ENCODE measurements around the gene DDOST. TPM values are rescaled to one million over a fixed set of nuclear protein-coding genes. Genes with fewer than 3 reads are reported as not detected.

Gene DDOST
- polyA plus RNA-seq, 3 donors, result 125 to 245 (median 241) TPM

DNA sequence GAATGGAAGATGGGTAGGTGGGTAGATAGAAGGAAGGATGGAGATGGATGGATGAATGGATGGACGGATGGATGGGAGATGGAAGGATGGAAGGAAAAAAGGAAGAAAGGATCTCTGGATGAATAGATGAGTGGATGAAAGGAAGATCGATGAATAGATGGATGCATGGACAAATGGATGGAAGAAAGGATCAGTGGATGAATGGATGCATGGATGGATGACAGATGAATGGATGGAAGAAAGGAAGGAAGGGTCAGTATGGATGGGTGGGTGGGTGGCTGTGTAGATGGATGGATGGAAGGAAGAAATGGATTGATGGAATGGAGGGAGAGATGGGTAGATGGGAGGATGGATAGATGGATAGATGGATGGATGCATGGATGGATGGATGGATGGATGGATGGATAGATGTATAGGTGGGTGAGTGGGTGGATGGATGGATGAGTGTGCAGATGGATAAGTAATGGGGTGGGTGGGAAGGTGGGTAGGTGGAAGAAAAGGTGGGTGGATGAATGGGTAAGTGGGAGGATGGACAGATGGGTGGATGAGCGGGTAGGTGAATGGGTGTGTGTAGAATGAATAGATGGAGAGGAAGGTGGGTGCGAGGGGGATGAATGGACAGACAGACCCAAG is 42.1 kb upstream of the DDOST start:
- H3K36me3 Mint-ChIP-seq, result no peaks in the 10 kb centered on the region
- intact Hi-C loops (cut with micrococcal nuclease), result no loop called here
- no peak overlapping the region for H3K9ac ChIP-seq (ENCODE audit: insufficient read depth, low read length, poor library complexity, severe bottlenecking)
- H3K79me2 ChIP-seq (ENCODE audit: insufficient read depth, low read length), result no peaks in the 10 kb centered on the region
- no peaks in the 10 kb centered on the region for H3K36me3 ChIP-seq (replicated peaks in 1 of 2; ENCODE audit: control insufficient read depth in 1 of 2, insufficient read depth in 2 of 2, low read length in 2 of 2)
- 97% methylated on average over 4 of the region's 4 CpGs for WGBS (ENCODE audit: insufficient coverage)
- no peak overlapping the region for H3K4me3 ChIP-seq (replicated peaks in 1 of 3; ENCODE audit: low read depth in 2 of 3, low read length in 3 of 3)
- no peaks in the 10 kb centered on the region for H3K9me3 ChIP-seq (replicated peaks in 1 of 2; ENCODE audit: control insufficient read depth in 1 of 2, insufficient read depth in 1 of 2, low read length in 2 of 2)
- no peaks in the 10 kb centered on the region for H3K27me3 ChIP-seq (ENCODE audit: control insufficient read depth in 2 of 2, insufficient read depth in 2 of 2, low read length in 2 of 2)
- DNase-seq, result no peak
- H3K9me3 Mint-ChIP-seq, result peaks cover 0 to 2% (median 0%) of the 10 kb centered on the region in 7 donors
- H3K4me1 Mint-ChIP-seq, result no peaks in the 10 kb centered on the region
- TF ChIP-seq, protein P1, sequence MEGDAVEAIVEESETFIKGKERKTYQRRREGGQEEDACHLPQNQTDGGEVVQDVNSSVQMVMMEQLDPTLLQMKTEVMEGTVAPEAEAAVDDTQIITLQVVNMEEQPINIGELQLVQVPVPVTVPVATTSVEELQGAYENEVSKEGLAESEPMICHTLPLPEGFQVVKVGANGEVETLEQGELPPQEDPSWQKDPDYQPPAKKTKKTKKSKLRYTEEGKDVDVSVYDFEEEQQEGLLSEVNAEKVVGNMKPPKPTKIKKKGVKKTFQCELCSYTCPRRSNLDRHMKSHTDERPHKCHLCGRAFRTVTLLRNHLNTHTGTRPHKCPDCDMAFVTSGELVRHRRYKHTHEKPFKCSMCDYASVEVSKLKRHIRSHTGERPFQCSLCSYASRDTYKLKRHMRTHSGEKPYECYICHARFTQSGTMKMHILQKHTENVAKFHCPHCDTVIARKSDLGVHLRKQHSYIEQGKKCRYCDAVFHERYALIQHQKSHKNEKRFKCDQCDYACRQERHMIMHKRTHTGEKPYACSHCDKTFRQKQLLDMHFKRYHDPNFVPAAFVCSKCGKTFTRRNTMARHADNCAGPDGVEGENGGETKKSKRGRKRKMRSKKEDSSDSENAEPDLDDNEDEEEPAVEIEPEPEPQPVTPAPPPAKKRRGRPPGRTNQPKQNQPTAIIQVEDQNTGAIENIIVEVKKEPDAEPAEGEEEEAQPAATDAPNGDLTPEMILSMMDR (IDR thresholded peaks at IDR 0.05), result no peak
- H2AFZ ChIP-seq (ENCODE audit: insufficient read depth, low read depth, low read length, poor library complexity, severe bottlenecking), result no peak overlapping the region
- peaks cover 5 to 11% (median 8%) of the 10 kb centered on the region in 3 donors for H3K27me3 Mint-ChIP-seq (ENCODE audit: low read depth in 3 of 3)
- H3K27ac ChIP-seq (ENCODE audit: low read depth in 1 of 2, low read length in 2 of 2), result no peak overlapping the region
- no peaks in the 10 kb centered on the region for H3K4me1 ChIP-seq (ENCODE audit: control insufficient read depth in 1 of 2, insufficient read depth in 2 of 2, low read length in 2 of 2)
- H3K27ac Mint-ChIP-seq, result no peak overlapping the region
- no peaks in the 10 kb centered on the region for H4K20me1 ChIP-seq (ENCODE audit: insufficient read depth, low read length)
- no peak overlapping the region for H3K4me2 ChIP-seq (replicated peaks; ENCODE audit: extremely low read depth, low read length, poor library complexity, severe bottlenecking)
- H3K4me3 Mint-ChIP-seq, result no peak overlapping the region

DNA sequence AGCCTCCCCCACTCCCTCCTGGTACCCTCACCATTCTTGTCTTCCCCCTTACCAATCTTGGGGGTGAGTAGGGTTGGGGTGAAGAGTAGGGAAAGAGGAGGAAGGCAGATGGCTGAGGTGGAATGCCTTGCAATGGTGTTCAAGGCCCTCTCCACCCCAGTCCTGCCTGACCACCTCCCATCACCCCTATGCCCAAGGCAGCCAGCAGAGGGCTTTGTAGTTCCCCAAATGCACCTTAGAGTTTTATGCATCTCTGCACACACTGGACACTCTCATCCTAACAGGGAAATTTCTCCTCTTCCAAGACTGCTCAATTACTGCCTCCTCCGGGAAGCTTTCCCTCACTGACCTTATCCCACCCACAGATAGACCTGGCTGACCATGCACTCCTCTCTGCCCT is 41.2 kb upstream of the DDOST start:
- DNase-seq, result no peak
- Histone ChIP-seq H3K4me1 (ENCODE audit: control insufficient read depth in 1 of 2, insufficient read depth in 2 of 2, low read length in 2 of 2) (no peaks in the 10 kb centered on the region), H3K9me3 (replicated peaks in 1 of 2; ENCODE audit: control insufficient read depth in 1 of 2, insufficient read depth in 1 of 2, low read length in 2 of 2) (no peaks in the 10 kb centered on the region), H3K9ac (ENCODE audit: insufficient read depth, low read length, poor library complexity, severe bottlenecking) (no peak overlapping the region), H3K27me3 (ENCODE audit: control insufficient read depth in 2 of 2, insufficient read depth in 2 of 2, low read length in 2 of 2) (no peaks in the 10 kb centered on the region), H3K27ac (ENCODE audit: low read depth in 1 of 2, low read length in 2 of 2) (no peak overlapping the region), H3K4me3 (replicated peaks in 1 of 3; ENCODE audit: low read depth in 2 of 3, low read length in 3 of 3) (no peak overlapping the region), H2AFZ (ENCODE audit: insufficient read depth, low read depth, low read length, poor library complexity, severe bottlenecking) (no peak overlapping the region), H3K4me2 (replicated peaks; ENCODE audit: extremely low read depth, low read length, poor library complexity, severe bottlenecking) (no peak overlapping the region), H3K36me3 (replicated peaks in 1 of 2; ENCODE audit: control insufficient read depth in 1 of 2, insufficient read depth in 2 of 2, low read length in 2 of 2) (no peaks in the 10 kb centered on the region), H4K20me1 (ENCODE audit: insufficient read depth, low read length) (no peaks in the 10 kb centered on the region), H3K79me2 (ENCODE audit: insufficient read depth, low read length) (no peaks in the 10 kb centered on the region)
- peaks cover 5 to 10% (median 6%) of the 10 kb centered on the region in 3 donors for H3K27me3 Mint-ChIP-seq (ENCODE audit: low read depth in 3 of 3)
- H3K4me3 Mint-ChIP-seq, result no peak overlapping the region
- 91% methylated on average over 1 of the region's 1 CpG for WGBS (ENCODE audit: insufficient coverage)
- TF ChIP-seq, protein P1 (IDR thresholded peaks at IDR 0.05), result peak; percentile 29
- no peak overlapping the region for H3K27ac Mint-ChIP-seq
- H3K9me3 Mint-ChIP-seq, result no peaks in the 10 kb centered on the region
- intact Hi-C loops (cut with micrococcal nuclease), result no loop called here
- H3K36me3 Mint-ChIP-seq, result no peaks in the 10 kb centered on the region
- no peaks in the 10 kb centered on the region for H3K4me1 Mint-ChIP-seq

All from CD14-positive monocyte (primary cell).